Esophagus squamous epithelium (tissue), 4 donors: ENCODE measurements around the gene ACMSD.

ENCODE experiments used
- CTCF ChIP-seq, 6 experiments: fragments of 450-650 bp in 4 of 6; fragments of 200-600 bp in 2 of 6; sonication (generic) in 2 of 6; IDR thresholded peaks; one replicate each; pipeline ENCODE4 v1.5.1; 2016 to 2019; ENCODE audit warnings: antibody characterized with exemption in 6 of 6, mild to moderate bottlenecking in 4 of 6, moderate library complexity in 4 of 6
- POLR2A ChIP-seq, 4 donors: fragments of 450-650 bp; IDR thresholded peaks; one replicate each; pipeline ENCODE4 v1.6.1; 2017; ENCODE audit warnings: antibody characterized with exemption in 4 of 4, mild to moderate bottlenecking in 4 of 4, moderate library complexity in 3 of 4

DNA sequence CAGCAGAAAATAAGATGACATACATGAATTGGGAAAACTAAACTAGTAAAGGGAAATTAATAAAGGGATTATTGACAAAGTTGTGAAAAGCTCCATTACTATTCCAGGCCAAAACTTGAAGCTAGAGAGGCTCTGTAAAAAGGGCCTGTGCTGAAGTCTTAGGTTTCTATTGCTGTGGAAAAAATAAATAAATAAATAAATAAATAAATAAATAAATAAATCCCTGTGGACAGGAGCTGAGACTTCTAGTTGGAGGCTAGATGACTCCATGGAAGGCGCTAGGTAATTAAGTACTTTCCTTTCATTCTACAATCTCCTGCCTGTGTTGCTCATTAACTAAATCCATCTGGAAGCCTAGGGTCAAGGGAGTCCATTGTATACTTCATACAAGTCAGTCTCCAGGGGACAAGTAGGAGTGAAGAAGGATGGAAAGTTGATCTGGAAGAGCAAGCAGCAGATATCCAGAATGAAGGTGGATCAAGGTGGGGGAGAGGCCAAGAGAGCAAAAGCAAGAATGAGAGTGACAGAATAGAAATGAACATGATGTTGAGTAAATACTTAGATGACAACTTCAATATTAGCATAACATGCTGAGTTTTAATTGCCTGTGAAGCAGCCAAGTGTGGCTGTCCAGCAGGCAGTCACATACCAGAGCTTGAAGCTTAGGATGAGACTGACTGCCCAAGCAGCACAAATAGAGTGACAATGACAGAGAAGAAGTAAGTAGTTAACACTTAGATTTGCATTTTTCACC, 54.0 kb downstream of the ACMSD start:
- no peak for TF ChIP-seq CTCF (IDR thresholded peaks at IDR 0.05)
- no peak for TF ChIP-seq POLR2A (IDR thresholded peaks at IDR 0.05)
